Measurements from ENCODE around the gene UTP3.

The UTP3 gene

DNA sequence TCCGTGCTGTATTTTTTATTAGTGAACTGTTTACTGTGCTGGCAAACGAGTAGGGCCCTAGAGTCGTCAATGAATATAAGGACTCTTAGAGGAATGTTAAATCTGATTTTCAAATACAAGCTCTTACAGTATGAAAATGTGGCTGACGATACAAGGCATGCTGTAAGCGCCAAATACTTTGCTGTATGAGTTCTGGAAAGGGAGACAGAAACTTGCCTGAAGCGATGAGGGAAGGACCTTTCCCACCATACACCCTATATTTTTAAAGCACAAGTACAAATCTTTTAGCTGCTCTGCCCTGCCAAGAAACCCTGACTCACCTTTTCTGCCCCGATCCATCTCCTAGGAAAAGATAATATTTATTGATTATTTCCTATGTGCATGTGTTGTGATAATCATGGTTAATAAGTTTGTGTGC is 17.7 kb downstream of the UTP3 start:
- Histone ChIP-seq H3K79me2 (ENCODE audit: control insufficient read depth, low read length) (peaks cover 65% of the 10 kb centered on the region), H3K36me3 (ENCODE audit: control insufficient read depth, low read length) (peaks cover 19% of the 10 kb centered on the region; the same call in 1 of the 2 replicates), H3F3A (ENCODE audit: control insufficient read depth, insufficient read depth) (peaks cover 22% of the 10 kb centered on the region), H3K4me2 (ENCODE audit: low read length) (peak overlapping the region; percentile 98), H3K27me3 (ENCODE audit: control insufficient read depth, low read length) (no peaks in the 10 kb centered on the region), H3K4me1 (ENCODE audit: control insufficient read depth, low read length) (peaks cover 70% of the 10 kb centered on the region), H4K20me1 (ENCODE audit: control insufficient read depth, insufficient read depth, low read depth, low read length) (no peaks in the 10 kb centered on the region), H3K27ac (ENCODE audit: low read depth, low read length) (peak overlapping the region; percentile 95), H3K4me3 (ENCODE audit: low read length) (peak overlapping the region; percentile 90), H3K9me2 (replicated peaks; ENCODE audit: control insufficient read depth, low read length) (no peaks in the 10 kb centered on the region), H3K9me3 (ENCODE audit: control insufficient read depth, insufficient read depth, low read length) (no peaks in the 10 kb centered on the region)
- no peak for TF ChIP-seq EZH2phosphoT487 (IDR thresholded peaks at IDR 0.05; ENCODE audit: borderline replicate concordance, low read length)
- TF ChIP-seq, protein P1, sequence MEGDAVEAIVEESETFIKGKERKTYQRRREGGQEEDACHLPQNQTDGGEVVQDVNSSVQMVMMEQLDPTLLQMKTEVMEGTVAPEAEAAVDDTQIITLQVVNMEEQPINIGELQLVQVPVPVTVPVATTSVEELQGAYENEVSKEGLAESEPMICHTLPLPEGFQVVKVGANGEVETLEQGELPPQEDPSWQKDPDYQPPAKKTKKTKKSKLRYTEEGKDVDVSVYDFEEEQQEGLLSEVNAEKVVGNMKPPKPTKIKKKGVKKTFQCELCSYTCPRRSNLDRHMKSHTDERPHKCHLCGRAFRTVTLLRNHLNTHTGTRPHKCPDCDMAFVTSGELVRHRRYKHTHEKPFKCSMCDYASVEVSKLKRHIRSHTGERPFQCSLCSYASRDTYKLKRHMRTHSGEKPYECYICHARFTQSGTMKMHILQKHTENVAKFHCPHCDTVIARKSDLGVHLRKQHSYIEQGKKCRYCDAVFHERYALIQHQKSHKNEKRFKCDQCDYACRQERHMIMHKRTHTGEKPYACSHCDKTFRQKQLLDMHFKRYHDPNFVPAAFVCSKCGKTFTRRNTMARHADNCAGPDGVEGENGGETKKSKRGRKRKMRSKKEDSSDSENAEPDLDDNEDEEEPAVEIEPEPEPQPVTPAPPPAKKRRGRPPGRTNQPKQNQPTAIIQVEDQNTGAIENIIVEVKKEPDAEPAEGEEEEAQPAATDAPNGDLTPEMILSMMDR (IDR thresholded peaks at IDR 0.05; ENCODE audit: low read depth, low read length, poor library complexity, severe bottlenecking): no peak

DNA sequence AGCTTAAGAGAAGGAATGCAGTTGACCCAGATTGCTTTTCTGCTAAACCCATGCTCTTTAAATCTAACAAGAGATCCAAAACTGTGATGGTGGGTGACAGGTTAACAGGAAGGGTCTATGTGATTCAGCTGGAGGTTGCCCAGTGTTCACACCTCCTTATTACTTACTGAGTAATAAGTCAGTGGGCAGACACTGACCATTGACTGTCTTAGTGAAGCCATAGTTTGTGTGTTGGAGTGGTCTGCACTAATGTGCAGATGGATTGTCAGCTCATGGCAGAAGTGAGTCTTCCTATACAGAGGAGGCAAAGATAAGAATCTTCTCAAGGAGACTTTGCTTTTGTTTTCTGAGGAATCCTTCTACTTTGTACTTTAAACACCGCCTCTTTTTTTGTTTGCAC is 18.2 kb downstream of the UTP3 start:
- H3K27ac ChIP-seq (ENCODE audit: low read depth, low read length): peak overlapping the region; percentile 95
- peaks cover 69% of the 10 kb centered on the region for H3K79me2 ChIP-seq (ENCODE audit: control insufficient read depth, low read length)
- peak overlapping the region; percentile 90 for H3K4me3 ChIP-seq (ENCODE audit: low read length)
- H3K4me1 ChIP-seq (ENCODE audit: control insufficient read depth, low read length): peaks cover 70% of the 10 kb centered on the region
- TF ChIP-seq, protein P1 (IDR thresholded peaks at IDR 0.05; ENCODE audit: low read depth, low read length, poor library complexity, severe bottlenecking): no peak
- TF ChIP-seq EZH2phosphoT487 (IDR thresholded peaks at IDR 0.05; ENCODE audit: borderline replicate concordance, low read length): no peak
- H3K4me2 ChIP-seq (ENCODE audit: low read length): peak overlapping the region; percentile 98
- peaks cover 18% of the 10 kb centered on the region for H3F3A ChIP-seq (ENCODE audit: control insufficient read depth, insufficient read depth)
- H4K20me1 ChIP-seq (ENCODE audit: control insufficient read depth, insufficient read depth, low read depth, low read length): no peaks in the 10 kb centered on the region
- peaks cover 19% of the 10 kb centered on the region; the same call in 1 of the 2 replicates for H3K36me3 ChIP-seq (ENCODE audit: control insufficient read depth, low read length)
- no peaks in the 10 kb centered on the region for H3K27me3 ChIP-seq (ENCODE audit: control insufficient read depth, low read length)
- no peaks in the 10 kb centered on the region for H3K9me2 ChIP-seq (replicated peaks; ENCODE audit: control insufficient read depth, low read length)
- no peaks in the 10 kb centered on the region for H3K9me3 ChIP-seq (ENCODE audit: control insufficient read depth, insufficient read depth, low read length)

DNA sequence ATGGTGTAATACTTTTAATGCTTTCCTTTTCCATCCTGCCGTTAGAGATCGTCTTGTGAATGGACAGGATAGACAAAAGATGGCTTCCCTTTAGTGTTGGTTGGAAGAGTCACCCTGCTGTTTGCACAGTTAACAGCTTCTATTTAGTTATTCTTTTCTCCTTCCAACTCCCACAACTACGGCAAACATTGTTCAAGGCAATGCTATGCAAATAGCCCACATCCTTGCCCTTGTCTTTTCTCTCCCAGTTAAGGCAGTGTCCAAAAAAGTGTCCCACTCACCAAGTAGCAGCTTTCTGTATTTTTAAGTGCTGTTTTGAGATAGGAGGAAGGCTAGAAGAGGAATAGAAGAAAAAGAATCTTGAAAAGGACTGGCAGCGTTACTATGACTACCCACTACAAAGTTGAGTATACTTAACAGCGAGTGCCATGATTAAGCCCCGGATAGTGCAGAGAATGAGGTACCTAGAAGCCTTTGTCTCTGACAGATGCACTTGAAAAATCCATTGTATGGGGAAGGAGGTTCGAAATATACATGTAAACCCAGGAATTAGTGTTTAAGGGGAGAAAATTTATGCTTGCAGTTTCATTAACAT is 21.4 kb downstream of the UTP3 start:
- Histone ChIP-seq H4K20me1 (ENCODE audit: control insufficient read depth, insufficient read depth, low read depth, low read length) (no peaks in the 10 kb centered on the region), H3F3A (ENCODE audit: control insufficient read depth, insufficient read depth) (peaks cover 5% of the 10 kb centered on the region), H3K27ac (ENCODE audit: low read depth, low read length) (peak overlapping the region; percentile 13; the same call in 1 of the 2 replicates), H3K4me2 (ENCODE audit: low read length) (peak overlapping the region; percentile 60), H3K9me2 (replicated peaks; ENCODE audit: control insufficient read depth, low read length) (no peaks in the 10 kb centered on the region), H3K36me3 (ENCODE audit: control insufficient read depth, low read length) (peaks cover 19% of the 10 kb centered on the region; the same call in 1 of the 2 replicates), H3K27me3 (ENCODE audit: control insufficient read depth, low read length) (no peaks in the 10 kb centered on the region), H3K79me2 (ENCODE audit: control insufficient read depth, low read length) (peaks cover 96% of the 10 kb centered on the region), H3K4me3 (ENCODE audit: low read length) (peak overlapping the region; percentile 50), H3K9me3 (ENCODE audit: control insufficient read depth, insufficient read depth, low read length) (no peaks in the 10 kb centered on the region), H3K4me1 (ENCODE audit: control insufficient read depth, low read length) (peaks cover 76% of the 10 kb centered on the region)
- no peak for TF ChIP-seq EZH2phosphoT487 (IDR thresholded peaks at IDR 0.05; ENCODE audit: borderline replicate concordance, low read length)
- TF ChIP-seq, protein P1 (IDR thresholded peaks at IDR 0.05; ENCODE audit: low read depth, low read length, poor library complexity, severe bottlenecking): no peak
